GM19455 (cell line): Measurements from ENCODE around the gene DNAH2.
A peak's percentile ranks its signal among the peaks of the same experiment; 100 is the strongest.

Experiments used
- ATAC-seq: cut with Tn5 transposase; IDR thresholded peaks from one replicate; pipeline ENCODE4 v1.9.1; 2021; ENCODE audit not compliant: unreplicated experiment

Gene DNAH2

DNA sequence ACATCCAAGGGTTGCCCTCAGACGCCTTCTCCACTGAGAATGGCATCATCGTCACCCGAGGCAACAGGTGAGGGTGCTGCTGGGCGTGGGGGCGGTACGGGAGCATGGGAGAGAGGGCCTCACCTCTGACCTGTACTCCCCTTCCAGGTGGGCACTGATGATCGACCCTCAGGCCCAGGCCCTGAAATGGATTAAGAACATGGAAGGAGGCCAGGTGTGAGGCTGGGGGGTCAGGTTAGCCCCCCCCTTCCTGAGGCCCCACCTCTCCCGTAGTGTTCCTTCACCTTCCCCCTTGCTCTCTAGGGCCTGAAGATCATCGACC, 100.1 kb downstream of the DNAH2 start:
- ATAC-seq: no peak

DNA sequence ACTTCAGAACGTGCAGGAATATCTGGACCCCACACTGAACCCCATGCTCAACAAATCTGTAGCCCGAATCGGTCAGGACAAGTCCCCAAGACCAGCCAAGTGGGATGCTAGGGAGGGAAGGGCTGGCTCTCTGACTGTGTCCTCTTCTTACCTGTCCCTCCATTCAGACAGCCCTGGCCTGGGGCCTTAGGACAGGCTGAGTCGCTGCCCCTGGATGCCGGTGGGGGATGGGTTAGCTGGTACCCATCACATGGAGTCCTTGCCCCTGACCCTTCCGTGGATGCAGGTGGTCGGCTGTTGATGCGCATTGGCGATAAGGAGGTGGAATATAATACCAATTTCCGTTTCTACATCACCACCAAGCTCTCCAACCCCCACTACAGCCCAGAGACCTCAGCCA, 100.5 kb downstream of the DNAH2 start:
- ATAC-seq: no peak

DNA sequence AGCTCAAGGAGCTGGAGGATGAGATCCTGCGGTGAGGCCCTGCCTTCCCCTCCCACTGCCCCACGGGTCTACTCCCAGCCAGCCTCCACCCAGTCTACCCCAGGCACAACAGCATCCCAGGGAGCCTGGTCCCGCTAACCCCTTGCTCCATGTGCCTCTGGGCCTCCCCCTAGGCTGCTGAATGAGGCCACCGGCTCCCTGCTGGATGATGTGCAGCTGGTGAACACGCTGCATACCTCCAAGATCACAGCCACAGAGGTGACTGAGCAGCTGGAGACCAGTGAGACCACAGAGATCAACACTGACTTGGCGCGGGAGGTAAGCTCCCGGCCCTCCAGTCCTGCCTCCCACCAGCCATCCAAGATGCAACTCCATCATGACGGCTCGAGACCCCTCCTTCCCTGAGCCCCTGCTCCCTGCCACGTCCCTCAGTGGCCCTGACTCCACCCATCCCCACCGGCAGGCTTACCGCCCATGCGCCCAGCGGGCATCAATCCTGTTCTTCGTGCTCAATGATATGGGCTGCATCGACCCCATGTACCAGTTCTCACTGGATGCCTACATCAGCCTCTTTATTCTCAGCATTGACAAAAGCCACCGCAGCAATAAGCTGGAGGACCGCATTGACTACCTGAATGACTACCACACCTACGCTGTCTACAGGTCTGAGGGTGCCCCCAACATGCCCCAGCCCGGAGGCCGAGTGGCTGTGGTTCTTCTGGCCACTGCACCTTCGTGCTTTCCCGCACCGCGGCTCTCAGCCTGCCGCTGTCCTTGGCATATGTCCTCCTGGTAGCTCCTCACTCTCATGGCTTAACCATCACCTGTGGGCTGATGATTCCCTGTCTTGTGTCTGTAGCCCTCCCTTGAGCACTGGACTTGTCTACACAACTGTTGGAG, 101.5 kb downstream of the DNAH2 start:
- no peak for ATAC-seq

GRCh38 chr17:7820231-7820630, 102.7 kb downstream of the DNAH2 start:
- ATAC-seq: no peak

DNA sequence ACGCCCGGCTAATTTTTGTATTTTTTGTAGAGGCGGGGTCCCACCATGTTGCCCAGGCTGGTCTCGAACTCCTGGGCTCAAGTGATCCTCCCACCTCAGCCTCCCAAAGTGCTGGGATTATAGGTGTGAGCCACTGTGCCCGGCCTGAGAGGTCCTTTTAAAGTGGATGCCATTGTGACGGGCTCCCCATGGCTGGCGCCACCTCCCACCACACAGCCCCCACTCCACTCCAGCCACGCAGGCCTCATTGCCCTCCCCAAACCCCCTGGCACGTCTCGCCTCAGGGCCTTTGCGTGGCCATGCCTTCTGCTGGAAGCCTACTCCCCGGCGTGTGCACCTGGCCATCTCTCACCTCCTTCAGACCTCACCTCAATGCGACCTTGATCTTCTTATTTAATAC, 104.6 kb downstream of the DNAH2 start:
- ATAC-seq: no peak

GRCh38 chr17:7823581-7824001, 106.0 kb downstream of the DNAH2 start:
- no peak for ATAC-seq

- ATAC-seq: no peak
Measured at GRCh38 chr17:7824021-7824924, 106.7 kb downstream of the DNAH2 start.

- ATAC-seq: no peak
Measured at GRCh38 chr17:7825206-7825990, 107.9 kb downstream of the DNAH2 start.

DNA sequence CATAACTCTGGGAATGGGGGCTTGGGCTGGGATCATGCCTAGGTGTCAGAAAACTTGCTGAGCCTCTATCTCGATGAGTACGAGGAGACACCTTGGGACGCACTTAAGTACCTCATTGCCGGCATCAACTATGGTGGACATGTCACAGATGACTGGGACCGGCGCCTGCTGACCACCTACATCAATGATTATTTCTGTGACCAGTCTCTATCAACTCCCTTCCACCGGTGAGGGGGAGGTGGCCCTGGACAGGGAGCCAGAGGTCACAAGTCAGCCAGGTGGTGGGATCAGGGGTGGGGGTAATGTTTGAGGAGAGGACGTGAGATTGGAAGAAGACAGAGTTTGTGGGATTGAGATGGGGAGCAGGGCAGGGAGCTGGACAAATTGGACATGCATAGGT, 113.1 kb downstream of the DNAH2 start:
- ATAC-seq: no peak

DNA sequence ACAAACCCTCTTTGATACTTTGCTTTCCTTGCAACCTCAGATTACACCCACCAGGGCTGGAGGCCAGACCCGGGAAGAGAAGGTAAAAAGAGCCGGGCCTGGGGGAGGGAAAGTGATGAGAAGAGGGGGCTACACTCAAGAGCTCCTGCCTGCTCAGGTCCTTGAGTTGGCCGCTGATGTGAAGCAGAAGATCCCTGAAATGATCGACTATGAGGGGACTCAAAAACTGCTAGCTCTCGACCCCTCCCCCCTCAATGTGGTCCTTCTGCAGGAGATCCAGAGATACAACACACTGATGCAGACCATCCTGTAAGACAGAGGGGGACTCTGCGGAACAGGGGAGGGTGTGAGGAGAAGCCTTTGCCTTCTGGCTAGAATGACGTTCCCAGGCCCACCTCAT, 113.7 kb downstream of the DNAH2 start:
- ATAC-seq: no peak

DNA sequence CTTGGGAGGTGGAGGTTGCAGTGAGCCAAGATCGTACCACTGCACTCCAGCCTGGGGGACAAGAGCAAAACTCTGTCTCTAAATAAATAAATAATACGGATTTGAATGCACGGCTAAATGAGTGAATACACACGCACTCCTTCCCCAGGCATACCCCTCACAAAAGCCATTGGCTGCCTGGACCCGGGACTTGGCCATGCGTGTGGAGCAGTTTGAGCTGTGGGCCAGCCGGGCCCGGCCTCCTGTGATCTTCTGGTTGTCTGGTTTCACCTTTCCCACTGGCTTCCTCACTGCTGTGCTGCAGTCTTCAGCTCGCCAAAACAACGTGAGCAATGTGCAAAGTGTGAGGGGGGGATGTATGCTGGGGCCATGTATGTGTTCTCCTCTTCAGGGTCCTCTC, 114.9 kb downstream of the DNAH2 start:
- no peak for ATAC-seq

DNA sequence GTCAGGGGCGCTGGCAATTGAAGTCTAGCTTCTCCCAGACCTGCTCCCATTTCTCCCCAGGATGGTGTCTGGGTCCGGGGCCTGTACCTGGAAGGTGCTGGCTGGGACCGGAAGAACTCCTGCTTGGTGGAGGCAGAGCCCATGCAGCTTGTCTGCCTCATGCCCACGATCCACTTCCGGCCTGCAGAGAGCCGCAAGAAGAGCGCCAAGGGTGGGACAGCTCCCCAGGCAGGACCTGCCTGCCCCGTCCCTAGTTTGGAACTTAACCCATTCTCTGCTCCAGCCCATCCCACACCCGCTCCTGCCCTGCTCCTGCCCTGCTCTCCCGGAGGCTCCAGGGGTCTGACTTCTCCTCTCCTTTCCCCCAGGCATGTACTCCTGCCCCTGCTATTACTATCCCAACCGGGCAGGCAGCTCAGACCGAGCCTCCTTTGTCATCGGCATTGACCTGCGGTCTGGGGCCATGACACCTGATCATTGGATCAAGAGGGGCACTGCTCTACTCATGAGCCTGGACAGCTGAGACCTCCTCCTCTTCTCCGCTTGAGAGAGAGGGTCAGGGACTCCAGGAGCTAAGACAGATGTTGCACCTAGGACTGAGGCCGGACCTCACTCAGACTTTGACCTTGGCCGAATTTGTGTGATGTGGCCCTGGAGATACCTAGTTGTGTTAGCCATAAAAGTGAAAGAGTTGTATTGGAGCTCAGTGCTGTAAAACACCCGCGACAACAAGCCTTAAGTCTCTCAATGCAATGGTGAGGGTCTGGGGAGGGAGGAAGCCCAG, 115.7 kb downstream of the DNAH2 start:
- ATAC-seq: no peak

DNA sequence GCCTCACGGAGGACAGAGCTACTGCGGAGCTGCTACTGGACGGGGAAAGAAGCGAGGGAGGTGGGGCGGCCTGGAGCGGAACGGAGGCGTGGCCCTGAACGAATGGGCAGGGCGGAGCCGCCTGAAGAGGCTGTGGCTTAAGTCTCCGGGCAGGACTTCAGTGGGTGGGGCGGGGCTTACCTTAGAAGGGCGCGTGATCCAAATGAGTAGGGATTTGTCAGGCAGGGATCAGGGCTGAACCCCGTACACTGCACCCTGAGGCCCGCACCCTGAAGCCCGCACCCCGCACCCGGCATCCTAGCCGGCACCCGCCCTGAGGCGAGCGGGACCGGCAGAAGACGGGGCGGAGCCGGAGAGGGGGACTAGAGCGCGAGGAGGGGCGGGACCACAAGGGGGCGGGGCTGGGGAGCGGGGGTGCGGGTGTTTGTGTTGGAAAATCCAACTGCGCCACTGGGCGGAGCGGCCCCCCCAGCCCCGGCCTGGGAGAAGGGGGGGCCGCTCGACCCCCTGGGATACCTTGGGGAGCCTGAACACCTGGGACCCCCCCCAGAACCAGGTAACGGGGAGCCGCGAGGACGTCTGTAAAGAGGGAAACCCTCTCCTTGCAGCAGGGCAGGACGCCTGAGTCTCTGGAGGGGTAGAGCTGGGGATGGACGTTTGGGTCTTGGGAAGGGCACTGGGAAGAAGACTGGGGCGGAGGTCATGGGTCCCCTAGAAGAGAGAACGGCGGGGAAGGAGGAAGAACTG, 116.4 kb downstream of the DNAH2 start, which contains the start of gene KDM6B:
Gene KDM6B, plus strand, starts transcription at position 423 of the 747 bp plus-strand sequence. CDS start 11,338 bp downstream, outside the sequence.
- ATAC-seq: peak; percentile 46

- ATAC-seq: no peak
Measured at GRCh38 chr17:7834542-7834956, 117.0 kb downstream of the DNAH2 start.

- peak; percentile 50 for ATAC-seq
Measured at GRCh38 chr17:7834957-7835813, 117.6 kb downstream of the DNAH2 start.

- peak; percentile 22 for ATAC-seq
Measured at GRCh38 chr17:7835814-7836595, 118.5 kb downstream of the DNAH2 start.

DNA sequence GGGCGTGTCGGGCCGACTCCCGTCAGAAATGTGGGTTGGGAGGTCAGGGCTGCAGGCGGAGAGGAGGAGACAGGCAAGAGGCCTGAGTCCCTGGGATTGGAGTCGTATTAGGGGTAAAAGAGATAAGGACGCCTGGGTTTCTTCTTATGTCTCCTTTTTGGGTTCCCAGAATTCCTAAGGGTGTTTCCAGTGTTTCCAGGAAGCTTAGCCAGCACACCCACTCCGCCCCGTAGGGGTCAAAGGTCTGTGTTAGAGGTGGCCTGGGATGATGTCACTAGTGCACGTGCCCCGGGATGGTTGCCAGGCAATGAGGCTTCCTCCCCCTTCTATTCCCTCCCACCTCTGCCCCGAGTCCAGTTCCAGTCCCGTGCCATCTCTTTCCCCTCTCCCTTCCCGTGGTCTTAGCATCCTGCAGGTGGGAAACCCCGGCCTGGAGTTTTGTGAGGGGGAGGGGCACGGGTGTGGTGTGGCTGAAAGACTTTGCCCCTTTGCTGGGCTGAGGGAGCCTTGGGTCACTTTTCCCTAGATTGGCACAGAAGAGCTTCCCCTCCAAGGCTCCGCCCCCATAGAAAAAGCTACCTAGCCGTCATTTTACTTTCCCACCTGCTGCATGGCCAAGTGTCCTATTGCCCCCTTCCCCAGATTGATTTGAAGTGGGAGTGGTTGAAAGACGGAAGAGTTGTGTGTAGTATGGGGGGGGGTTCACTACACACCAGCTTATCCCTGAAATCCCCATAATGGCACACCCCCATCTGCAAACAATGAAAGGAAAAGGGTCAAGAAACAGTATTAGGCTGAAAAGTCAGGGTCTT, 119.3 kb downstream of the DNAH2 start:
- ATAC-seq: no peak
